Smooth muscle cell (in vitro differentiated cells): Measurements from ENCODE around the gene LRSAM1. TPM values are rescaled to one million over a fixed set of nuclear protein-coding genes. Genes with fewer than 3 reads are reported as not detected.

Experiments
- DNase-seq: peaks from one replicate; lab custom pipeline; 2025; ENCODE audit not compliant: unreplicated experiment; lab: John Stamatoyannopoulos, UW
- H2AFZ ChIP-seq: fragments of 200-600 bp; sonication (generic); 2 replicates; pipeline ENCODE4 v1.6.0; 2016; ENCODE audit warnings: antibody characterized with exemption, low read depth, mild to moderate bottlenecking
- H3F3A ChIP-seq: fragments of 200-600 bp; sonication (generic); 2 replicates; pipeline ENCODE4 v1.6.0; 2017; ENCODE audit warnings: antibody characterized with exemption, low read depth
- H3K27ac ChIP-seq: fragments of 200-600 bp; sonication (generic); 2 replicates; pipeline ENCODE4 v1.5.1; 2016; ENCODE audit warnings: low read depth, mild to moderate bottlenecking
- H3K27me3 ChIP-seq: fragments of 200-600 bp; sonication (generic); 2 replicates; pipeline ENCODE4 v1.6.1; 2016; ENCODE audit warnings: low read depth, mild to moderate bottlenecking
- H3K36me3 ChIP-seq: fragments of 200-600 bp; sonication (generic); 2 replicates; pipeline ENCODE4 v1.5.1; 2016; ENCODE audit warnings: low read depth
- H3K4me1 ChIP-seq: fragments of 200-600 bp; sonication (generic); 2 replicates; pipeline ENCODE4 v1.5.1; 2016; ENCODE audit warnings: low read depth
- H3K4me2 ChIP-seq: fragments of 200-600 bp; sonication (generic); 2 replicates; pipeline ENCODE4 v1.6.0; 2016; ENCODE audit warnings: mild to moderate bottlenecking
- H3K4me3 ChIP-seq: fragments of 200-600 bp; sonication (generic); 2 replicates; pipeline ENCODE4 v1.5.1; 2016; ENCODE audit warnings: mild to moderate bottlenecking
- H3K79me2 ChIP-seq: fragments of 200-600 bp; sonication (generic); 2 replicates; pipeline ENCODE4 v1.6.0; 2016; ENCODE audit warnings: low read depth, mild to moderate bottlenecking
- H3K9ac ChIP-seq: fragments of 200-600 bp; sonication (generic); 2 replicates; pipeline ENCODE4 v1.6.0; 2016; ENCODE audit warnings: low read depth
- H3K9me3 ChIP-seq: fragments of 200-600 bp; sonication (generic); replicated peaks from 2 replicates; pipeline ENCODE4 v1.5.1; 2016; ENCODE audit warnings: low read depth
- H4K20me1 ChIP-seq: fragments of 200-600 bp; sonication (generic); 2 replicates; pipeline ENCODE4 v1.6.0; 2016; ENCODE audit warnings: low read depth
- CTCF ChIP-seq: fragments of 200-600 bp; sonication (generic); IDR thresholded peaks from 2 replicates; pipeline ENCODE4 v1.5.1; 2017; ENCODE audit warnings: borderline replicate concordance, mild to moderate bottlenecking, antibody characterized with exemption; ENCODE audit not compliant: insufficient read depth, poor library complexity, severe bottlenecking
- whole genome bisulfite sequencing: methylation state at CpG from one replicate; pipeline ENCODE4 v1.1.7; 2016; ENCODE audit warnings: low lambda C conversion rate; 5-methylcytosine and 5-hydroxymethylcytosine counted together
- polyA plus RNA-seq: library from polyadenylated mRNA; unstranded; fragments of >200 nt; fragmentation: Nextera tagmentation; extraction: Ambion mirVana; gene quantifications from 2 replicates; pipeline ENCODE4 v1.2.1, GENCODE V29; 2016
- total RNA-seq: library from RNA; depleted of rRNA; stranded (reverse); fragments of >200 nt; gene quantifications from 2 replicates; pipeline ENCODE4 v1.2.3, GENCODE V29; 2014

LRSAM1 gene
- total RNA-seq (10.5 and 15.3 TPM in 2 replicates), polyA plus RNA-seq (27.0 and 28.7 TPM in 2 replicates)

- peak; percentile 94 for DNase-seq
- Histone ChIP-seq H3K4me3 (peak within 1 kb of the TSS; percentile 86), H3K27ac (peak within 1 kb of the TSS; percentile 89), H3K9ac (peak within 1 kb of the TSS; percentile 94), H4K20me1 (peaks cover 51% of the 10 kb centered on the region), H3K79me2 (peaks cover 36% of the 10 kb centered on the region), H3K27me3 (no peaks in the 10 kb centered on the region), H3K4me2 (peak within 1 kb of the TSS; percentile 94), H3F3A (peaks cover 38% of the 10 kb centered on the region), H3K9me3 (no peaks in the 10 kb centered on the region), H3K36me3 (no peaks in the 10 kb centered on the region), H3K4me1 (peaks cover 17% of the 10 kb centered on the region), H2AFZ (peak within 1 kb of the TSS; percentile 94)
- WGBS, result under 1% methylated on average over 71 of the region's 71 CpGs
- no peak for TF ChIP-seq CTCF
These were observed at the start of gene LRSAM1, which contains the start of gene RPL12 for GRCh38 chr9:127450830-127451607. Gene LRSAM1, plus strand, starts transcription at chr9:127451510. Its CDS starts 3,018 bp downstream, at chr9:127454528. Gene RPL12, minus strand, starts transcription at chr9:127451406. Its CDS starts 89 bp downstream, at chr9:127451317.

- H3K4me2 ChIP-seq, result no peak overlapping the region
- no peaks in the 10 kb centered on the region for H3K9me3 ChIP-seq
- H3K36me3 ChIP-seq, result no peaks in the 10 kb centered on the region
- no peaks in the 10 kb centered on the region for H3F3A ChIP-seq
- no peak overlapping the region for H2AFZ ChIP-seq
- TF ChIP-seq CTCF, result no peak
- H3K4me1 ChIP-seq, result peaks cover 7% of the 10 kb centered on the region
- peaks cover 15% of the 10 kb centered on the region for H4K20me1 ChIP-seq
- no peak overlapping the region for H3K9ac ChIP-seq
- H3K79me2 ChIP-seq, result peaks cover 23% of the 10 kb centered on the region
- WGBS, result 96% methylated on average over 18 of the region's 18 CpGs
- DNase-seq, result no peak
- H3K27ac ChIP-seq, result no peak overlapping the region
- no peaks in the 10 kb centered on the region for H3K27me3 ChIP-seq
- no peak overlapping the region for H3K4me3 ChIP-seq
These were observed 48.8 kb upstream of the LRSAM1 start for GRCh38 chr9:127402401-127403090.

GRCh38 chr9:127403507-127404192 is 47.7 kb upstream of the LRSAM1 start:
- Histone ChIP-seq H2AFZ (no peak overlapping the region), H3K79me2 (peaks cover 13% of the 10 kb centered on the region), H3K36me3 (no peaks in the 10 kb centered on the region), H3K4me1 (no peaks in the 10 kb centered on the region), H3K27me3 (no peaks in the 10 kb centered on the region), H3K4me2 (no peak overlapping the region), H3K27ac (no peak overlapping the region), H3K4me3 (no peak overlapping the region), H4K20me1 (peaks cover 9% of the 10 kb centered on the region), H3K9ac (no peak overlapping the region), H3K9me3 (no peaks in the 10 kb centered on the region), H3F3A (no peaks in the 10 kb centered on the region)
- WGBS, result 89% methylated on average over 22 of the region's 22 CpGs
- no peak for DNase-seq
- no peak for TF ChIP-seq CTCF
